GM12878 (cell line): ENCODE results near the gene SPATA32. TPM values are rescaled to one million over a fixed set of nuclear protein-coding genes. Genes with fewer than 3 reads are reported as not detected.
A peak's percentile ranks its signal among the peaks of the same experiment; 100 is the strongest.

Experiments used
- ATAC-seq: fragments of 200-7000 bp; cut with Tn5 transposase; 3 replicates; pipeline ENCODE4 v1.9.1; 2020; ENCODE audit warnings: mild to moderate bottlenecking, moderate library complexity
- BruUV-seq: library from RNA; stranded (reverse); fragments of 400-500 nt; replicated peaks from 2 replicates; lab custom pipeline; 2021; lab: Mats Ljungman, UMichigan
- CTCF ChIA-PET: fragments of 300-600 bp; sonication (Branson Sonifier 250); formaldehyde crosslinking; extraction: SDS; loops from one replicate; lab custom pipeline; 2021; ENCODE audit warnings: inconsistent platforms; lab: Yijun Ruan, JAX
- POLR2A ChIA-PET: fragments of 350-600 bp; formaldehyde crosslinking; extraction: SDS; loops from one replicate; lab custom pipeline; 2021; ENCODE audit warnings: inconsistent platforms; lab: Charles Lee
- RAD21 ChIA-PET: fragments of 300-600 bp; sonication (Branson Sonifier 250); formaldehyde crosslinking; loops from one replicate; lab custom pipeline; 2023; ENCODE audit warnings: antibody characterized with exemption; ENCODE audit not compliant: unreplicated experiment; lab: Charles Lee
- SMC1A ChIA-PET: fragments of 300-600 bp; sonication (Branson Sonifier 250); formaldehyde crosslinking; loops from one replicate; lab custom pipeline; 2023; ENCODE audit not compliant: unreplicated experiment, uncharacterized antibody; lab: Charles Lee
- DNase-seq: peaks from one replicate; pipeline ENCODE4 v3.0.0-alpha.2; 2011; ENCODE audit warnings: low read depth, low spot score
- FAIRE-seq: peaks from 3 replicates; lab custom pipeline; 2011; peaks lifted over from hg19 to GRCh38; lab: Jason Lieb, UNC
- H2AFZ ChIP-seq: 2 replicates; pipeline ENCODE4 v1.6.0; 2011; ENCODE audit warnings: low read depth, low read length, control low read depth; ENCODE audit not compliant: control insufficient read depth
- H3K27ac ChIP-seq: 2 replicates; pipeline ENCODE4 v1.5.1; 2011; ENCODE audit warnings: control low read depth; ENCODE audit not compliant: control insufficient read depth, insufficient read depth
- H3K27me3 ChIP-seq, 2 experiments: replicated peaks in 1 of 2; 2 replicates each; pipeline versions ENCODE4 v1.6.0 to v1.6.1; 2011; ENCODE audit warnings: low read length in 1 of 2; ENCODE audit not compliant: control insufficient read depth in 2 of 2, insufficient read depth in 2 of 2
- H3K36me3 ChIP-seq, 2 experiments: 2 replicates each; pipeline ENCODE4 v1.5.1; 2011; ENCODE audit warnings: low read length in 1 of 2; ENCODE audit not compliant: control insufficient read depth in 2 of 2, insufficient read depth in 2 of 2
- H3K4me1 ChIP-seq: 2 replicates; pipeline ENCODE4 v1.6.1; 2011; ENCODE audit warnings: mild to moderate bottlenecking, low read length, moderate library complexity, mixed read lengths; ENCODE audit not compliant: control insufficient read depth, insufficient read depth
- H3K4me2 ChIP-seq: 2 replicates; pipeline ENCODE4 v1.6.0; 2011; ENCODE audit warnings: control low read depth; ENCODE audit not compliant: control insufficient read depth, insufficient read depth
- H3K4me3 ChIP-seq: fragments of 200-600 bp; sonication (generic); 2 replicates; pipeline ENCODE4 v1.5.1; 2016
- H3K79me2 ChIP-seq: 2 replicates; pipeline ENCODE4 v1.6.0; 2011; ENCODE audit warnings: low read length; ENCODE audit not compliant: control insufficient read depth, insufficient read depth
- H3K9ac ChIP-seq: 2 replicates; pipeline ENCODE4 v1.8.0; 2011; ENCODE audit warnings: low read length, control low read depth, mixed read lengths; ENCODE audit not compliant: control insufficient read depth, insufficient read depth
- H3K9me3 ChIP-seq: replicated peaks from 3 replicates; pipeline ENCODE4 v1.5.1; 2011; ENCODE audit warnings: mild to moderate bottlenecking, low read length; ENCODE audit not compliant: control insufficient read depth, insufficient read depth
- H4K20me1 ChIP-seq: 2 replicates; pipeline ENCODE4 v1.6.0; 2011; ENCODE audit not compliant: control insufficient read depth, insufficient read depth
- SMARCA5 ChIP-seq: fragments of 450-650 bp; IDR thresholded peaks from 2 replicates; pipeline ENCODE4 v1.6.1; 2017; ENCODE audit warnings: mild to moderate bottlenecking
- WGBS: methylation state at CpG from one replicate; pipeline ENCODE4 v1.1.6; 2016; ENCODE audit warnings: low lambda C conversion rate; ENCODE audit not compliant: insufficient replicate concordance, insufficient coverage; ENCODE audit errors: missing lambda C conversion rate; 5-methylcytosine and 5-hydroxymethylcytosine counted together
- in situ Hi-C: fragments of 300-500 bp; cut with MboI; formaldehyde crosslinking; loops from 9 replicates; pipeline ENCODE4 v1.14.3; 2018; ENCODE audit warnings: mixed read lengths
- intact Hi-C: fragments of 100-400 bp; cut with micrococcal nuclease; formaldehyde crosslinking; loops from one replicate; pipeline ENCODE4 v1.14.2; 2022; ENCODE audit not compliant: unreplicated experiment
- polyA plus RNA-seq, 11 experiments: library from polyadenylated mRNA; depleted of rRNA in 4 of 11; unstranded in 6 of 11; stranded (reverse) in 5 of 11; fragments of >200 nt; fragmentation: Nextera tagmentation in 4 of 11; fragmentation: Illumina TruSeq in 1 of 11; extraction: Ambion mirVana in 4 of 11; extraction: Trizol in 1 of 11; gene quantifications; 1 replicate in 1 of 11; 2 replicates in 10 of 11; pipeline versions ENCODE4 v1.2.1 to v1.2.3, GENCODE V29; 2011 to 2016; ENCODE audit warnings: inconsistent platforms in 2 of 11, missing spikeins in 2 of 11, low read depth in 1 of 11
- total RNA-seq, 4 experiments: library from RNA; depleted of rRNA in 3 of 4; stranded (reverse); fragments of >200 nt in 3 of 4; fragmentation: Illumina TruSeq in 1 of 4; extraction: Trizol in 1 of 4; gene quantifications; 2 replicates each; pipeline versions ENCODE4 v1.2.1 to v1.2.3, GENCODE V29; 2013 to 2021
- TF ChIP-seq, protein P1 (sequence below): IDR thresholded peaks from 2 replicates; pipeline ENCODE4 v1.6.1; 2012; ENCODE audit warnings: improper control_type of control experiment, low read depth, low read length; ENCODE audit not compliant: insufficient replicate concordance

Gene SPATA32
- total and polyA plus RNA-seq, 10 of the 15 experiments (the other 5 are each of a cell fraction or from before 2014, with no cell fraction given), result 0.03 to 0.35 (median 0.11) TPM; not detected in 3

DNA sequence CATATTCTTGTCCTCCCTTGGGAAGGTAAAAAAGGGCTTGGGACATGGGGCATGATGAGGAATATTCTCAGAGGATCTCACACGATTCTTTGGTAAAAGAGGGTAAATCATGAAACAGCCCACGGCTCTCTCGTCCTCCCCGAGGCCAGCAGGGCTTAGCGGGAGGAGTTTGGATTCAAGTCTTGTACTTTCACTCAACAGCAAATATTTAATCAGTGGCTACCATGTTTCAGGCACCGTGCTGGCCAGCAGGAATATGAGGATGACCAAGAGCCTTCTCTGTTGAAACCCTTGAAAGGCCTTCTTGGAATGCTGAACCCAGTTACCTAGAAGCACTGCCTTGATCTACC, 46.1 kb upstream of the SPATA32 start:
- CTCF ChIA-PET, result interaction anchor here (1.1 to 13.2 kb wide), 7 partner anchors 9 to 121 kb away, joined by 3 to 194 read pairs (median 4); partner anchors contain the start of gene MAP3K14
- no peaks in the 10 kb centered on the region for H4K20me1 ChIP-seq
- FAIRE-seq (no peak), ATAC-seq (no peak), DNase-seq (no peak)
- intact Hi-C loops, result no loop called here
- peak overlapping the region; percentile 66 for H3K9ac ChIP-seq
- BruUV-seq, result TSS peak; percentile 63
- H3K36me3 ChIP-seq, result peaks cover 5 to 18% of the 10 kb centered on the region in 2 experiments
- no peaks in the 10 kb centered on the region; the same call in 2 of the 3 replicates for H3K9me3 ChIP-seq
- SMC1A ChIA-PET, result interaction anchor here (1.0 to 17.3 kb wide), 10 partner anchors 9 to 89 kb away, joined by 4 to 153 read pairs (median 7); partner anchors contain the start of gene MAP3K14
- RAD21 ChIA-PET, result interaction anchor here (0.6 to 12.1 kb wide), 6 partner anchors 7 to 172 kb away, joined by 3 to 216 read pairs (median 10); partner anchors contain the start of genes ACBD4 and MAP3K14
- peak overlapping the region; percentile 97 for H3K4me2 ChIP-seq
- peak overlapping the region; percentile 94 for H3K27ac ChIP-seq
- peaks cover 91% of the 10 kb centered on the region for H3K79me2 ChIP-seq
- H2AFZ ChIP-seq, result no peak overlapping the region
- H3K4me1 ChIP-seq, result peaks cover 82% of the 10 kb centered on the region
- H3K27me3 ChIP-seq, result no peaks in the 10 kb centered on the region
- in situ Hi-C loops, result no loop called here
- 0 out of 2 replicates have a peak, but pooled peaks have one; percentile 68 for TF ChIP-seq SMARCA5
- TF ChIP-seq, protein P1, sequence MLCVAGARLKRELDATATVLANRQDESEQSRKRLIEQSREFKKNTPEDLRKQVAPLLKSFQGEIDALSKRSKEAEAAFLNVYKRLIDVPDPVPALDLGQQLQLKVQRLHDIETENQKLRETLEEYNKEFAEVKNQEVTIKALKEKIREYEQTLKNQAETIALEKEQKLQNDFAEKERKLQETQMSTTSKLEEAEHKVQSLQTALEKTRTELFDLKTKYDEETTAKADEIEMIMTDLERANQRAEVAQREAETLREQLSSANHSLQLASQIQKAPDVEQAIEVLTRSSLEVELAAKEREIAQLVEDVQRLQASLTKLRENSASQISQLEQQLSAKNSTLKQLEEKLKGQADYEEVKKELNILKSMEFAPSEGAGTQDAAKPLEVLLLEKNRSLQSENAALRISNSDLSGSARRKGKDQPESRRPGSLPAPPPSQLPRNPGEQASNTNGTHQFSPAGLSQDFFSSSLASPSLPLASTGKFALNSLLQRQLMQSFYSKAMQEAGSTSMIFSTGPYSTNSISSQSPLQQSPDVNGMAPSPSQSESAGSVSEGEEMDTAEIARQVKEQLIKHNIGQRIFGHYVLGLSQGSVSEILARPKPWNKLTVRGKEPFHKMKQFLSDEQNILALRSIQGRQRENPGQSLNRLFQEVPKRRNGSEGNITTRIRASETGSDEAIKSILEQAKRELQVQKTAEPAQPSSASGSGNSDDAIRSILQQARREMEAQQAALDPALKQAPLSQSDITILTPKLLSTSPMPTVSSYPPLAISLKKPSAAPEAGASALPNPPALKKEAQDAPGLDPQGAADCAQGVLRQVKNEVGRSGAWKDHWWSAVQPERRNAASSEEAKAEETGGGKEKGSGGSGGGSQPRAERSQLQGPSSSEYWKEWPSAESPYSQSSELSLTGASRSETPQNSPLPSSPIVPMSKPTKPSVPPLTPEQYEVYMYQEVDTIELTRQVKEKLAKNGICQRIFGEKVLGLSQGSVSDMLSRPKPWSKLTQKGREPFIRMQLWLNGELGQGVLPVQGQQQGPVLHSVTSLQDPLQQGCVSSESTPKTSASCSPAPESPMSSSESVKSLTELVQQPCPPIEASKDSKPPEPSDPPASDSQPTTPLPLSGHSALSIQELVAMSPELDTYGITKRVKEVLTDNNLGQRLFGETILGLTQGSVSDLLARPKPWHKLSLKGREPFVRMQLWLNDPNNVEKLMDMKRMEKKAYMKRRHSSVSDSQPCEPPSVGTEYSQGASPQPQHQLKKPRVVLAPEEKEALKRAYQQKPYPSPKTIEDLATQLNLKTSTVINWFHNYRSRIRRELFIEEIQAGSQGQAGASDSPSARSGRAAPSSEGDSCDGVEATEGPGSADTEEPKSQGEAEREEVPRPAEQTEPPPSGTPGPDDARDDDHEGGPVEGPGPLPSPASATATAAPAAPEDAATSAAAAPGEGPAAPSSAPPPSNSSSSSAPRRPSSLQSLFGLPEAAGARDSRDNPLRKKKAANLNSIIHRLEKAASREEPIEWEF, result no peak
- peak overlapping the region; percentile 14; the same call in 1 of the 2 replicates for H3K4me3 ChIP-seq
- whole genome bisulfite sequencing, result 19% methylated on average over 6 of the region's 6 CpGs
- POLR2A ChIA-PET, result interaction anchor here (1.1 to 11.6 kb wide), 7 partner anchors 6 to 83 kb away, joined by 4 to 203 read pairs (median 11); partner anchors contain the start of genes FMNL1 and MAP3K14
